AG10803 (cell line): Measurements from ENCODE around the gene TMEM184C.

Experiments
- DNase-seq: peaks from one replicate; pipeline ENCODE4 v3.0.0; 2010; ENCODE audit warnings: low read depth
- H3K4me3 ChIP-seq: 2 replicates; pipeline ENCODE4 v1.5.1; 2011; ENCODE audit warnings: mild to moderate bottlenecking, low read length, control low read depth
- TF ChIP-seq, protein P1 (sequence below): conservative IDR thresholded peaks from 2 replicates; pipeline ENCODE4 v1.5.1; 2011; ENCODE audit warnings: mild to moderate bottlenecking, low read length, control low read depth, inconsistent platforms

TMEM184C gene

DNA sequence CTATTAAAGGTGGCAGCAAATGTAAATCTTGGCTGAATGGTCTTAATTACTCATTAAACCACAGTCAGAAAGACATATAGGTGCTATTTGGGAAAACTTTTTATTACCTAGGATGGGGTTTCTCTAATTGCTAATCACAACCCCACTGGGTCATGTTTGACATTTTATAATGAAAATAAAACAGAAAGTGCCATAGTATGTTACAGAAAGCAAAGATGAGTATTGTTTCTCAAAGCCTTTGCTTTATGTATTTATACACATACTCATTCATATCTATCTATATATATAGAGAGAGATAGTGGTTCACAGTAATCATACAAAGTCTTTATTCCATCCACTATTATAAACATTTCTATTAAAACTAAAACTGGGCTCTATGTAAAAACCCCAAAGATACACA lies 18.2 kb downstream of the TMEM184C start:
- TF ChIP-seq, protein P1, sequence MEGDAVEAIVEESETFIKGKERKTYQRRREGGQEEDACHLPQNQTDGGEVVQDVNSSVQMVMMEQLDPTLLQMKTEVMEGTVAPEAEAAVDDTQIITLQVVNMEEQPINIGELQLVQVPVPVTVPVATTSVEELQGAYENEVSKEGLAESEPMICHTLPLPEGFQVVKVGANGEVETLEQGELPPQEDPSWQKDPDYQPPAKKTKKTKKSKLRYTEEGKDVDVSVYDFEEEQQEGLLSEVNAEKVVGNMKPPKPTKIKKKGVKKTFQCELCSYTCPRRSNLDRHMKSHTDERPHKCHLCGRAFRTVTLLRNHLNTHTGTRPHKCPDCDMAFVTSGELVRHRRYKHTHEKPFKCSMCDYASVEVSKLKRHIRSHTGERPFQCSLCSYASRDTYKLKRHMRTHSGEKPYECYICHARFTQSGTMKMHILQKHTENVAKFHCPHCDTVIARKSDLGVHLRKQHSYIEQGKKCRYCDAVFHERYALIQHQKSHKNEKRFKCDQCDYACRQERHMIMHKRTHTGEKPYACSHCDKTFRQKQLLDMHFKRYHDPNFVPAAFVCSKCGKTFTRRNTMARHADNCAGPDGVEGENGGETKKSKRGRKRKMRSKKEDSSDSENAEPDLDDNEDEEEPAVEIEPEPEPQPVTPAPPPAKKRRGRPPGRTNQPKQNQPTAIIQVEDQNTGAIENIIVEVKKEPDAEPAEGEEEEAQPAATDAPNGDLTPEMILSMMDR, result no peak
- H3K4me3 ChIP-seq, result no peak overlapping the region
- DNase-seq, result no peak

DNA sequence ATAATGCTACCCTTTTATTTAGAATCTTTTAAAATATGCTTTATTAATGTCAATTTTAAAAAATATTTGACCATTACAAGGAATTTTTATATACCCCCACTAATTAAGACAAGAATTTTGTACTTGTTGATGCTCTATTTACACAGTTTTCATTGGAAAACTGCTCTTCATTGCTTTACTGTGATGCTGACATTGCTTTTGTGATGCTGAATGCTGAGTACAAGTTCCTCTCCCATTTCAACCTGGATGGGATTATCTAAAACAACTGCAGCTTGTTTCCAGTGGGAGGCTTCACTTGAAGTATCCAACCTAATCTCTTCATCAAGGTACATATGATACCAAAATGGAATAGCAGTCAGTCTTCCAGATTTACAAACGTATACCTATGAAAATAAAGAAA lies 21.2 kb downstream of the TMEM184C start:
- TF ChIP-seq, protein P1, result no peak
- no peak for DNase-seq
- H3K4me3 ChIP-seq, result no peak overlapping the region

DNA sequence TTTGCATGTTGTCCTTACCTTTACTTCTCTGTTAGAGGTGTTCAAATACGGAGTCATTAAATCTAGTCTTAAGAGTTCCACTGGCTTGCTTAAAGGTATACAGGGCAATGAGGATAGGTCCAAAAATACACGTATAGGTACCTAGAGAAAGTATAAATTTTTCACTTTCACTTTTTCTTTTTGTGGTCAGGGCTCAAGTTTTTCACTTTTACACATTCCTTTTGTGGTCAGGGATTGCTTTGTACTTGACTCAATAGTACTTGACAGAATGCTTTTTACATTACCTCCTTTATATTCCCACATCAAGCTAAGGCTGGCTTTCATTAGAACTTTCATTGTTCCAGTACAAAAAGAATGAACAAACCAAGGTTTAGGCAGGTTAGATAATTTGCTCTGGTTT lies 21.7 kb downstream of the TMEM184C start:
- peak; percentile 21 for DNase-seq
- H3K4me3 ChIP-seq, result no peak overlapping the region
- TF ChIP-seq, protein P1, result no peak

DNA sequence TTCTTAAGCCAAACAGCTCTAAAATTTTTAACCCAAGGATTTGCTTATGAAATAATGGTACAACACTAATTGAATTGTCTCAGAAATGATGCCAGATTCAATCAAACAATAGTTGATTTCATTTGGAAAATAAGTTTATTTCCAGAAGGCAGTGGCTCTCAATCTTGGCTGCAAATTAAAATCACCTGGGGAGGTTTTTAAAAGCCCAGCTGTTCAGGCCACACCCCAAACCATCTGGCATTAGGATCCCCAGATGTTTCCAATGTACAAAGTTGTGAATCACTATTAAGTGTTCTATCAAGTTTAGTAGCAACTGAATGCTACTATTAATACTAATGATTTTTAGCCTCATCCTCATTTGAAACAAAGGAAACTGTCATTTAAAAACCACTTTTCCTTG lies 22.2 kb downstream of the TMEM184C start:
- peak; percentile 46 for DNase-seq
- H3K4me3 ChIP-seq, result no peak overlapping the region
- TF ChIP-seq, protein P1, result no peak

DNA sequence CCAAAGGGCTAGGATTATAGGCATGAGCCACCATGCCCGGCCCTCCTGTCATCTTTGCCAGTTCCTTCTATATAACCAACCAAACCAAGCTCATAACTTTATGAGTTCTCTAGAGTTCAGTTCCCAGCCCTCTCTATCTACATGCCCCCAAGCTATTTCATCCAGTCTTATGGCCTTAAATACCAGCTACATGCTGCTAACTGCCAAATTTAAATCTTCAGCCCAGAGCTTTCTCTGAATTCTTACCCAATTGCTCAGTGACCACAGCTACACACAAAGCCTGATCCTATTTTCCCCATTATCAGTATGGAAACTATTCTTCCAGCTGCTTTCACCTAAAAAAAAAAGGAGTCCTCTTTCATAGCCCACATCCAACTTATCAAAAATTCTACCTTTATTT lies 23.1 kb downstream of the TMEM184C start:
- H3K4me3 ChIP-seq, result no peak overlapping the region
- TF ChIP-seq, protein P1, result no peak
- peak; percentile 31 for DNase-seq

DNA sequence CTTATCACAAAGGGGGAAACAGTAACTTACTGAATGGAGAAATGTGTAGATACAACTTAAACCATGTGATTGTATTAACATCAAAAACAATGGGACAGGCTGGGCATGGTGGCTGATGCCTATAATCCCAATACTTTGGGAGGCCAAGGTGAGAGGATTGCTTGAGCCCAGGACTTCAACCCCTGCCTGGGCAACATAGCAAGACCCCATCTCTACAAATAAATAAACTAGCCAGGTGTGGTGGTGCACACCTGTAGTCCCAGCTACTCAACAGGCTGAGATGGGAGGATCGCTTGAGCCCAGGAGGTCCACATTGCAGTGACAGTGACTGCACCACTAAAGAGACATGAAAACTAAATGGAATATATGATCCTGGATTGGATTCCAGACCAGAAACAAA lies 26.4 kb downstream of the TMEM184C start:
- TF ChIP-seq, protein P1, result no peak
- H3K4me3 ChIP-seq, result no peak overlapping the region
- no peak for DNase-seq

DNA sequence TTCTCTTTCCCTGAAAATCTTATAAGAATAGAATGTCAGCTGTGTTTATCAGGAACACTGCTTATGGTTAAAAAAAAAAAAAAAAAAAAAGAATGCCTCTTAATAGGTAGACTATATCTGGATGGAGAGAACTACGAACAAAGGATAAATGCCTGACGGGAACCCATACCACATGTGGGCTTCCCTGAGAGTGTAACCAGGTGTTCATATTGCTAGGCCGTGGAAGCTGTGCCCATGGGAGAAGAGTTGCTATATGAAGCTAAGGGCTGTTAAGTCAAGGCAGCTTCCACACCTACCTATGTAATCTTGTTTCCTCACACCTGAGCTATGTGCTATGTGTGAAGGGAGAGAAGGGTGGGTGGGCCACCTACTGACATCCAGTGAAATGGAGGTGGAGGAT lies 27.3 kb downstream of the TMEM184C start:
- H3K4me3 ChIP-seq, result no peak overlapping the region
- DNase-seq, result no peak
- TF ChIP-seq, protein P1, result no peak
